Gastroesophageal sphincter (tissue), 4 donors: Measurements from ENCODE around the gene ZNF292. TPM values are rescaled to one million over a fixed set of nuclear protein-coding genes. Genes with fewer than 3 reads are reported as not detected.

ENCODE experiments used
- ATAC-seq: fragments of 150-250 bp; one replicate; pipeline ENCODE4 v1.9.1; 2016; ENCODE audit warnings: mild to moderate bottlenecking, moderate library complexity
- H3K27ac ChIP-seq, 4 donors: fragments of 200-600 bp; sonication (generic) in 3 of 4; 1 replicate in 3 of 4; 2 replicates in 1 of 4; pipeline ENCODE4 v1.5.1; 2016 to 2019
- H3K27me3 ChIP-seq: fragments of 200-600 bp; sonication (generic); one replicate; pipeline ENCODE4 v1.5.1; 2019
- H3K36me3 ChIP-seq, 2 donors: fragments of 200-600 bp; sonication (generic); one replicate each; pipeline ENCODE4 v1.5.1; 2019; ENCODE audit warnings: control low read depth in 1 of 2
- H3K4me1 ChIP-seq, 3 donors: fragments of 200-600 bp; sonication (generic); 1 replicate in 2 of 3; 2 replicates in 1 of 3; pipeline ENCODE4 v1.5.1; 2016 to 2019; ENCODE audit warnings: control low read depth in 2 of 3
- H3K4me3 ChIP-seq, 2 donors: fragments of 200-600 bp; sonication (generic); one replicate each; pipeline ENCODE4 v1.5.1; 2019; ENCODE audit warnings: mild to moderate bottlenecking in 1 of 2, moderate library complexity in 1 of 2
- H3K9me3 ChIP-seq, 3 donors: fragments of 200-600 bp; sonication (generic); one replicate each; pipeline ENCODE4 v1.5.1; 2017 to 2019; ENCODE audit warnings: control low read depth in 2 of 3
- CTCF ChIP-seq, 4 experiments: fragments of 200-600 bp in 2 of 4; fragments of 450-650 bp in 2 of 4; sonication (generic) in 1 of 4; IDR thresholded peaks; one replicate each; pipeline ENCODE4 v1.5.1; 2017 to 2019; ENCODE audit warnings: antibody characterized with exemption in 4 of 4, mild to moderate bottlenecking in 2 of 4, moderate library complexity in 2 of 4
- EP300 ChIP-seq: sonication (generic); formaldehyde crosslinking; IDR thresholded peaks from one replicate; pipeline ENCODE4 v1.6.1; 2017; ENCODE audit warnings: antibody characterized with exemption, mild to moderate bottlenecking
- POLR2A ChIP-seq, 2 donors: fragments of 450-650 bp; IDR thresholded peaks; one replicate each; pipeline ENCODE4 v1.6.1; 2017; ENCODE audit warnings: antibody characterized with exemption in 2 of 2, mild to moderate bottlenecking in 2 of 2, moderate library complexity in 1 of 2
- POLR2AphosphoS5 ChIP-seq: sonication (generic); formaldehyde crosslinking; IDR thresholded peaks from one replicate; pipeline ENCODE4 v1.6.1; 2017; ENCODE audit warnings: antibody characterized with exemption
- WGBS, 2 donors: methylation state at CpG; one replicate each; pipeline ENCODE4 v1.1.5; 2018; ENCODE audit warnings: low coverage in 1 of 2; 5-methylcytosine and 5-hydroxymethylcytosine counted together
- total RNA-seq, 4 donors: library from RNA; depleted of rRNA; stranded (reverse); fragments of >200 nt; gene quantifications; one replicate each; pipeline ENCODE4 v1.1.0, GENCODE V29; 2016

ZNF292 gene
- total RNA-seq, 4 donors from 2014 or later = 23.9 to 82.3 (median 54.5) TPM

- TF ChIP-seq CTCF (IDR thresholded peaks at IDR 0.05) (no peak), POLR2AphosphoS5 (no peak), EP300 (no peak), POLR2A (IDR thresholded peaks at IDR 0.05) (no peak)
- WGBS, 2 donors = 35 to 50% methylated on average over 2 of the region's 2 CpGs
- H3K4me3 ChIP-seq = no peak overlapping the region
Measured at GRCh38 chr6:87279196-87279595, 123.8 kb downstream of the ZNF292 start.

GRCh38 chr6:87281426-87281825 is 126.1 kb downstream of the ZNF292 start:
- Histone ChIP-seq H3K4me1 (no peaks in the 10 kb centered on the region), H3K36me3 (no peaks in the 10 kb centered on the region), H3K27ac (no peak overlapping the region), H3K9me3 (no peaks in the 10 kb centered on the region), H3K27me3 (no peaks in the 10 kb centered on the region), H3K4me3 (no peak overlapping the region)
- no peak for TF ChIP-seq EP300
- TF ChIP-seq POLR2A (IDR thresholded peaks at IDR 0.05) = no peak
- TF ChIP-seq POLR2AphosphoS5 = no peak
- TF ChIP-seq CTCF (IDR thresholded peaks at IDR 0.05) = no peak
- 57% methylated on average over 1 of the region's 1 CpG; no CpG with 5 or more reads in 1 of the 2 donors for WGBS, 2 donors
- ATAC-seq = no peak

More at GRCh38 chr6:87279196-87279595, 123.8 kb downstream of the ZNF292 start:
- H3K27ac ChIP-seq = no peak overlapping the region
- ATAC-seq = no peak
- H3K27me3 ChIP-seq = no peaks in the 10 kb centered on the region
- no peaks in the 10 kb centered on the region for H3K9me3 ChIP-seq
- H3K36me3 ChIP-seq = no peaks in the 10 kb centered on the region
- peaks cover 0 to 11% (median 0%) of the 10 kb centered on the region in 3 donors for H3K4me1 ChIP-seq

GRCh38 chr6:87282743-87283142 is 127.4 kb downstream of the ZNF292 start:
- Histone ChIP-seq H3K9me3 (no peaks in the 10 kb centered on the region), H3K36me3 (no peaks in the 10 kb centered on the region), H3K4me3 (no peak overlapping the region), H3K27ac (no peak overlapping the region), H3K4me1 (no peaks in the 10 kb centered on the region), H3K27me3 (no peaks in the 10 kb centered on the region)
- no peak for ATAC-seq
- TF ChIP-seq EP300 (no peak), POLR2A (IDR thresholded peaks at IDR 0.05) (no peak), CTCF (IDR thresholded peaks at IDR 0.05) (no peak)
- WGBS, 2 donors = 88 to 100% methylated on average over 1 of the region's 1 CpG

- Histone ChIP-seq H3K9me3 (no peaks in the 10 kb centered on the region), H3K27me3 (no peaks in the 10 kb centered on the region), H3K36me3 (no peaks in the 10 kb centered on the region), H3K4me1 (no peaks in the 10 kb centered on the region), H3K4me3 (no peak overlapping the region), H3K27ac (no peak overlapping the region)
- ATAC-seq = no peak
- WGBS, 2 donors = 66% methylated on average over 3 of the region's 3 CpGs; no CpG with 5 or more reads in 1 of the 2 donors
- TF ChIP-seq POLR2A (IDR thresholded peaks at IDR 0.05) = no peak
- no peak for TF ChIP-seq EP300
- TF ChIP-seq POLR2AphosphoS5 = no peak
- TF ChIP-seq CTCF (IDR thresholded peaks at IDR 0.05) = no peak
Measured at GRCh38 chr6:87283461-87283860, 128.1 kb downstream of the ZNF292 start.

- Histone ChIP-seq H3K4me1 (no peaks in the 10 kb centered on the region), H3K27me3 (no peaks in the 10 kb centered on the region), H3K9me3 (no peaks in the 10 kb centered on the region), H3K4me3 (no peak overlapping the region), H3K36me3 (no peaks in the 10 kb centered on the region), H3K27ac (no peak overlapping the region)
- ATAC-seq = no peak
- TF ChIP-seq EP300 = no peak
- no peak for TF ChIP-seq POLR2AphosphoS5
- TF ChIP-seq CTCF (IDR thresholded peaks at IDR 0.05) = no peak
- TF ChIP-seq POLR2A (IDR thresholded peaks at IDR 0.05) = no peak
- 77 to 100% methylated on average over 1 to 2 of the region's 2 CpGs for WGBS, 2 donors
Measured at GRCh38 chr6:87287251-87287650, 131.9 kb downstream of the ZNF292 start.
